Jurkat, Clone E6-1 (cell line): ENCODE measurements around the gene CDC42BPG.

ENCODE experiments used
- DNase-seq: peaks from one replicate; pipeline ENCODE4 v3.0.0-alpha.2; 2011; ENCODE audit warnings: low read depth, low spot score
- H3K4me3 ChIP-seq: 2 replicates; pipeline ENCODE4 v1.5.1; 2011; ENCODE audit warnings: mild to moderate bottlenecking, low read length, control low read depth, moderate library complexity

CDC42BPG gene

DNA sequence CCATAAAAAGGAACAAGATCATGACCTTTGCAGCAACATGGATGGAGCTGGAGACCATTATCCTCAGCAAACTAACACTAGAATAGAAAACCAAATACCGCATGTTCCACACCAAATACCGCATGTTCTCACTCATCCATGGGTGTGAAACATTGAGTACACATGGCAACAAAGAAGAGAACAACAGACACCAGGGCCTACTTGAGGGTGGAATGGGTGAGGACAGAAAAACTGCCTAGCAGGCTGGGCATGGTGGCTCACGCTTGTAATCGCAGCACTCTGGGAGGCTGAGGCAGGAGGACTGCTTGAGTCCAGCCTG, 21.7 kb upstream of the CDC42BPG start:
- DNase-seq, result no peak
- H3K4me3 ChIP-seq, result no peak overlapping the region

DNA sequence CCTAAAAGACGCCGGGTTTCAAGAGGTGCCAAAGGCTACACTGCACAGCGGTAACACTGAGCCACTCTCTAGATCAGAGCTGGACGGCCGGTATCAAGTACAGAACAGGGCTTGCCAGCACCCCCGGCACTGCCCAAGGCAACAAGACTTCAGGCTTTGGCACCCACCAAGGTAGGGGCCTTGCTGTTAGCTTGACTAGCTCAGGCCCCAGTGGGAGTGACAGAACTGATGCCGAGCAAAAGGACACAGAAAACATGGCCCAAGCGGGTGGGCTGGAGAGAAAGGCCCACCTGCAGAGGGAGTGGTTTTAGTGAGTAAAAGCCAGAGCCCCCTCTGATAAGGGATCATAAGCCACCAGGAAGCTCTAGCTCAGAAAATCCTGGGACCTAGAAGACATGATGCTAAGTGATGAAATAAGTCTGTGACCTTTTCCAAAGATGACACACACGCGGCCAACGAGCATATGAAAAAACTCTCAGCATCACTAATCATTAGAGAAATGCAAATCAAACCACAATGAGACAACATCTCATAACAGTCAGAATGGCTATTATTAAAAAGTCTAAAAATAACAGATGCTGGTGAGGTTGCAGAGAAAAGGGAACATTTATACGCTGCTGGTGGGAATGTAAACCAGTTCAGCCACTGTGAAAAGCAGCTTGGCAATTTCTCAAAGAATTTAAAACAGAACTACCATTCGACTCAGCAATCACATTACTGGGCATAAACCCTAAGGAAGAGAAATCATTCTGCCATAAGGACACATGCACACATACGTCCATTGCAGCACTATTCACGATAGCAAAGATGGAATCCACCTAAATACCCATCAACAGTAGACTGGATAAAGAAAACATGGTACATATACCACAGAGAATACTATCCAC, 21.1 kb upstream of the CDC42BPG start:
- H3K4me3 ChIP-seq, result no peak overlapping the region
- no peak for DNase-seq

DNA sequence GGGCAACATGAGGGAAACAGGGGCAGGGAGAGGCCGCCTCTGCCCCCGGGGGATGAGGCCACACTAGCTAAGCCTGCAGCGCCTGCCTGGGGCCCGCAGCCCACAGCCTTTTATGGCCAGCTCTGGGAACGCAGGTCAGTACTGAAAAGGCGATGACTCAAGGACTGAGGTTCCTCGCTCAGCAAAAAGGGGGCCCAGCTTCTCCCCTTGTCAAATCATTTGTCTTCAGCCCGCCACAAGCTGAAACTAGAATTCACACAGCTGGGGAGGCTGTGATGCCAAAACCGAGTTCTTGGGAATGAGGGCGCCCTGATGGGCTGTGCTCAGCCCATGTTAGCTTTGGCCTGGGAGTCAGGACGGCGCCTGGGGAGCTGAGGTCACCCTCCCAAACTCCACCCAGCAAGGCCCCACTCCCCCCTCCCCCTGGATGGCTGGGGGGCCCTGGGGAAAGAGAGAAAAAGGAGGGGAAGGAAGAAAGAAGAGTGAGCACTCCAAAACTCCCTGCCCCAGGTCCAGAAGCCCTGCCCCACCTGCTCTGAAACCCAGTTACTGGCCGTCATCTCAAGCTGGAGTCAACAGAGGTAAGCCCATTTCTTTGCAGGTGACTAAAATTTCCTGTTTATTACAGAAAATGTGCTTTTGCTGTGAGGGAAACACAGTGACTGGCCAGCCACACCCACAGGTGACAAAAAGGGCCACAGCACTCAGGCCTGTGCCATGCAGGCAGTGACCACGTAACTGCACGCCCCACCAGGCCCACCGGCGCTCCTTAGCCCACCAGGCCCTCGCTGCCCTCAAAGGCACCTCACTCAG, 20.2 kb upstream of the CDC42BPG start:
- DNase-seq, result no peak
- no peak overlapping the region for H3K4me3 ChIP-seq

DNA sequence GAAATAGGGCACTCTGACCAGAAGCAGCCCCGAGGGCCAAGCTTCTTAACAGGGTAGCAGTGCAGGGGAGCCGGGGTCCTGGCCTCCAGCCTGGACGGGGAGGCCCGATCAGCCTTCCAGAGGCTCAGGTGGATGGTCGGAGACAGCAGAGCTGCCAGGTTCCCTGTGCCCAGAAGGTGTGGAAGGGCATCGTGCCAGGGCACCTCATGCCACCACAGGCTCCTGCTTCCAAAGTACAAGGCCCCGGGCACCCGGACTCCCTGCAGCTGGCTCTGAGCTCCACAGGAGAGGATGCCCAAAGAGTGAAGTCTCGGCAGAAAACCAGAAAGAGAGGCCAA, 19.7 kb upstream of the CDC42BPG start:
- no peak for DNase-seq
- no peak overlapping the region for H3K4me3 ChIP-seq

DNA sequence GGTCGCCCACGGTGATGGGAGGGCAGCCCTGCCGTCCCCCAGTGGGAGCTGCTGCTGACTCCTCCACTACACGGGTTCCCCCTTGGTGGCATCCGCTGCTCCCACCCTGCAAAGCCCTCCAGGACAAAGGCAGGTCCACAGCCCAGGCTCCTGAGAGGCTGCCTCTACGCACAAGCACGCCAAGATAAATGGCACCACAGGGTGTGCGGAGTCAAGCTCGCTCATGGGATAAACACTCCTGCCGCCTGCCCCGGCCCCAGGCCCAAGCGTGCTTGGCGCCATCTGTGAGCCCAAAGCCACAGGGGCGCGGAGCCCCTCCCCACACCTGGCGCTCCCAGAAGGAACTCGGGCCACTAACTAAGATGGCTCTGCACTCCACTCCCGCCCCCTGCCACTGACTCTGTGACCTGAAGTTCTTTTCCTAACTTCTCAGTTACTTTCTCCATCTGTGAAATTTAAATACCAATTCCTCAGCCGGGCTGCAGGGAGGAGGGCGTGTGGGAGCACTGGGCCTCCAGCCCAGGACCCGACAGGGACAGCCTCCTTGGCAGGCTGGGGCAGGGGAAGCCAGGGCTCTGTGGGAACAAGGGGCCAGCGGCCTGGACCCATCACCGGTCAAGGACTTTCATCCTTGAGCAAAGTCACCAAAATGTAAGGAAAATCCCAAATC, 19.1 kb upstream of the CDC42BPG start:
- H3K4me3 ChIP-seq, result no peak overlapping the region
- no peak for DNase-seq

DNA sequence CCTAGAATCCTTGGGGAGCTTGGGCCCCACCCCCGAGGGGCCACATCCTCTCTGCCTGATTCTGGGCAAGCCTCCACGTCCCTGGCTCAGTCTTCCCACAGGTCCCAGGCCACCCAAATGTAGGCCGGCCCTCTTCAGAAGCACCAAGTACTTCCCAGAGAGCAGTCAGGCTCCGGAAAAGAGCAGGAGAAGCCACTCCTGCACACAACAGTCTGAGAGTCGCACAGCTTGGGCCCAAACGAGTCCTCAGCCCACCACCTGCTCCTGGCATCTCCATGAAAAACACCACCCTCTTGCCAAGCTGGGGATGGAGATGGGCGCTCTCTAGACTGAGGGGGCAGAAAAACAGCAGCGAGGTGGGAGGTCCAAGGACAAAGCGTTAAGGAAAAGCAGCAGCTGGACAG, 18.5 kb upstream of the CDC42BPG start:
- no peak overlapping the region for H3K4me3 ChIP-seq
- DNase-seq, result no peak

DNA sequence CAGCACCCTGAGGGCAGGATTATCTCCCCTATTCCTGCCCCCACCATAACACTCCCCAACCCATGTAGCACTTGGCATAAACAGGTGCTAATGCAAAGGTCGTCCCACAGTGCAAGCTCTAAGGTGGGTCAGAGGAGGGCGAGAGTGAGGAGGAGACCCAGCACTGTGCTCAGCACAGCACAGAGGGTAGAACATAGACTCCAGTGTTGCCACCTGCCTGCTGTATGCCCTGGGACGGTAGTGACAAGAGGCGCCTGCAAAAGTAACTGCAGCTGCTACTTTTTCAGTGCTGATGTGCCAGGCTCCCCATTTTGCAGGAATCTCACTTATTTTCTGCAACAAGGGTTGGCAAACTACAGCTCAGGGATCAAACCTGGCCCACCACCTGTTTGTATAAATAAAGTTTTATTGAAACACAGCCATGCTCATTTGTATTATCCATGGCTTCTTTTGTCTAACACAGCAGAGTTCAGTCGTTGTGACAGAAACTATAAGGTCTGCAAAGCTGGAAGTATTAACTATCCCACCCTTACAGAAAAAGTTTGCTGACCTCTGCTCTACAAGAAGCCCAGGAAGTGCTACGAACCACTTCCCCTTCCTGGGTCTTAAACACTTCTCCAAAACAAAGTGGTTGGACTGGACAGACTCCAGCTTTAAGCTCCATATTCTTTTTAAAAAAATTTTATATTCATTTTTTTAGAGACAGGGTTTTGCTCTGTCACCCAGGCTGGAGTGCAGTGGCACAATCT, 16.9 kb upstream of the CDC42BPG start:
- peak; percentile 51 for DNase-seq
- H3K4me3 ChIP-seq, result no peak overlapping the region

DNA sequence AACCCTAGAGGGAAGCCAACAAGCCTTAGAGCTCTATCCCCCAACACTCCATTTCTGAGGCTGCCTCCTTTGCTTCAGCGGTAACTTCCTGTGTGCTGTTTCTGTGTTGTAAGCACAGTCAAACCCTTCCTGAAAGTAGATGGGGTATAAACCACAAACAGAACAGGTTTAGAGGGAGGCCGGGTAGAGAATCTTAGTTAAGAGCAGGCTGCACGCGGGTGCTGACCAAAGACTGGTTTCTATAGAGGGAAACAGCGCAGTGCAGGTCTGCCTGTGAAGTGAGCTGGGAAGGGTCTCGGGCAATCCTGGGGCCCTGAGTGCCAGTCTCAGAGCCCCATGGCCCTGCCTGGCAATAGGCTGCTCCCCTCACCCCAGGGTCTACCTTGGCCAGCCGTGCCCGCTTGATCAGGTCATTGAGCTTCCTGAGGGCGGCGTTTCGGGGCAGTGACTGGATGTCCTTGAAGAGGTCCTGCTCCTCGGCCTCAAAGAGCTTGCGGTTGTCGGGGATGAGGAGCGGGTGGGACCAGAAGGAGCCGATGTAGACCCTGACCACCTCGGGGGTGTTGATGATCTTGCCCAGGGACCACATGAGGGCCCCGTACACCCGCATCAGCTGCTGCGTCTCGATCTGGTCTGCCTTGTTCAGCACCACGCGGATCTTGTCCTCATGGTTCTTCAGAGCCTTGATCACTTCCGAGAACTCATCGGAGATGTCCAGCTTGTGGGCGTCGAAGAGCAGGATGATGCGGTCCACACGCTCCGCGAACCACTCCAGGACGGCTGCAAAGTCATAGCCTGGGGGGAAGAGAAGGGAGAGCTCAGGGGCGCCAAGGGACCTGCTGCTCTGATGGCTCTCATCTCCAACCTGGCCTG, 15.3 kb upstream of the CDC42BPG start:
- peak; percentile 92 for DNase-seq
- peak overlapping the region; percentile 49 for H3K4me3 ChIP-seq

DNA sequence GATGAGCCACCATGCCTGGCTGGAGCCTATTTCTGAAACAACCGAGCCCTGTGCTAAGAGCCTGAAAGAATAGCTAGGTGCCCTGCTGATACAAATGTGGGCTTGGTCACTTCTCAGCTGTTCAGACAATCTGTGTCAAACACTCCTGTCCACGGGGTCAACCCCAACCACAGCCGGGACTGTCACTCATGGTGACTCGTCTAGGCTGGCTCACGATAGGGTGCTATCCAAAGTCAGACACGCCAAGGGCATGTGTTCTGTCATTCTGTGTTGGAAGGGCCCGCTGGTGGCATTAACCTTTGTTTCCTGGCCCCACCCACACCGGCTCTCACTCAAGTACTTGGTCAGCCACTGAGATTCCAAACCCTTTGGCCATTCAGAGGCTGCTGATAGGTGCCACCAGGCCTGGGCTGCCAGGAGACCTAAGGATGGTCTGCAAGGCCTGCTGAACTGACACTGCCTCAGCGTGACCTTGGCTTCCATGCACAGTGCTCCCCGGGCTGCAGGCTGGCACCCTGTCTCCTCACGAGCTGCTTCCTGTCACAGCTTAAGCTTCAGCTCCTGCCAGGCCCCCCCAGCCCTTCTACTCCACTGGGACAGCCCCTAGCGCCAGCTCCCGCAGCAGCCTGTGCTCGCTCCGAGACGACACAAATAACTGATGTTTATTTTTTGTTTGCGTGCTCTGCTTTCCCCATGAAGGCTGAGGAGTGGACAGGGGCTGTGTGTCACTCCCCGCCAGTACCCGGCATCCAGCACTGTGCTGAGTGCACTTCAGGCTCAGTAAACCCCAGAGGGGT, 14.2 kb upstream of the CDC42BPG start:
- H3K4me3 ChIP-seq, result peak overlapping the region; percentile 49

DNA sequence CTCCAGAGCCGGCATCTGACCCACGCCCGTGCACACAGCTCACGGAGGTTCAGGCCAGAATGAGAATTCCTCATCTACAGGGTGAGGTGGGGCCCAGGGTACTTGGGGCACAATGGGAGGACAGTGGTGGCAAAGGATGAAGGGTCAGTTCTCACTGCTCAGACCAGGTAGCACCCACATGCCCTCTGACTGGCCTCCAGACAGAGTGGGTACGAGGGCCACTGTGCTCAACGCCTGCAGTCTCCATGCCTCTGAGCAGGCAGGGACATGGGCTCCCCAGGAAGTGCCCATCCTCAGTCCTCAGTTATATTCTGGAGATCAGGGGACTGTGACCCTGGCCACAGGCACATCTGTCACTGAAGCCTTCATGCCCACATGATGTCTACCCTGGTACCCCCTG, 13.0 kb upstream of the CDC42BPG start:
- no peak overlapping the region for H3K4me3 ChIP-seq
- DNase-seq, result no peak

More for the DNA sequence above, 14.2 kb upstream of the CDC42BPG start:
- peak; percentile 66 for DNase-seq

DNA sequence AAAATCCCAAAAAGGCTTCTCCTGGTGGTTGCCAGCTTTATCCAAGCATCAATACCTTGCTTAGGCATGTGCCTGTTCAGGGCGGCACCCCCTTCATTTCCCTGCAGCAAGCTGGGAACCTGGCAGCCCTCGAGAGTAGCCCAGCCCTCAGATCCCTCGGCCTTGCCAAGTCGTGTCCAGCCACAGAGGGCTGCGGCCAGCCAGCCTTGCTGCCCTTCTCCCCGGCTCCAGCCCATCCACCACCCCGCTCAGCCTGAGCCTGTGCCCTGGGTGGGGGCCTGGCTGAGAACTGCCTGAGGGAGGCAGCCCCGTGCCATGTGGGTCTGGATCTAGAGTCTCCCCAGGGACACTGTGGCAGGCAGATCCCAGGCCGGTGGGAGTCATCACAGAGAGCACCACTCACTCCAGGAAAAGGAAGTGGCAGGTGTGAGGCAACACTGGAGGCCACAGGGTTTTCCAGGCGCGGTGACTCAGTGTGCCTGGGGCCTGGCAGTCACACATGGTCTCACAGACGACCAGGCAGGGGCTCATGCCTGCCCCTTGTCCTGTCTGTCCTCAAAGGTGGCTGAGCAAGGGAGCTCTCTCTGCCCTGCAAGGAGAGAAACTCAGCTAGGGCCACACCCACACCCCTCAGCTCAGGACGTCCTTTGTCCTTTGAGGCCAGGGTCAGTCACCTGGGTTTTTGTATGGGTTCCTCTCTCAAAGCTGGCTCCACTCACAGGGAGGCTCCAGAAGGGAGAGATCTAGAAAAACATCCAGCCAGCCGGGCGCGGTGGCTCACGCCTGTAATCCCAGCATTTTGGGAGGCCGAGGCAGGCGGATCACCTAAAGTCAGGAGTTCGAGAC, 12.2 kb upstream of the CDC42BPG start:
- DNase-seq, result no peak

DNA sequence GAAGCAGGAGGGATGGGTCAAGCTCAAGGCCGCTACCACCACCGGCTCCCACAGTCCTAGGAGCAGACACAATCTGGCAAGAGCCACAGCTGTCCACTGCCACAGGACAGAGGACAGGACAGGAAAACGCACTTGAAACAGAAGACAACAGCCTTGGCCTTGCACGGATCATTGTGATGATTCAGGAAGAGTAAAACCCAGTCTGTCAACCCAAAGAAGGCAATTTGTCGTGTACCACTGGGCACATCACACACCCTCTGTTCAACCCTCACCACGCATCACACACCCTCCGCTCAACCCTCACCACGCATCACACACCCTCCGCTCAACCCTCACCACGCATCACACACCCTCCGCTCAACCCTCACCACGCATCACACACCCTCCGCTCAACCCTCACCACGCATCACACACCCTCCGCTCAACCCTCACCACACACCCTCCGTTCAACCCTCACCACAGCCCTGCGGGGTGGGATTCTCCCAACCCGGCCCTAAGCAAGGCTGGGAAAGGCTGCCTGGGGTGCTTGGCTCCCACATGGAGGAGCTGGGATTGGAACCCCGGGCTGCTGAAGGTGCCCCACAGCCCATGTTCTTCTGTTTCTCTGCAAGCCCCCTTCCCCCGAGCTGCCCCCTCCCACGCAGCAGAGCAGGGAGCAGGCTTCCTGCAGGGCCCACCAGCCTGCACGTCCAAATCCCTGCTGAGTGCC, 11.3 kb upstream of the CDC42BPG start:
- no peak for DNase-seq
- H3K4me3 ChIP-seq, result no peak overlapping the region

More for the DNA sequence above, 12.2 kb upstream of the CDC42BPG start:
- H3K4me3 ChIP-seq, result no peak overlapping the region

DNA sequence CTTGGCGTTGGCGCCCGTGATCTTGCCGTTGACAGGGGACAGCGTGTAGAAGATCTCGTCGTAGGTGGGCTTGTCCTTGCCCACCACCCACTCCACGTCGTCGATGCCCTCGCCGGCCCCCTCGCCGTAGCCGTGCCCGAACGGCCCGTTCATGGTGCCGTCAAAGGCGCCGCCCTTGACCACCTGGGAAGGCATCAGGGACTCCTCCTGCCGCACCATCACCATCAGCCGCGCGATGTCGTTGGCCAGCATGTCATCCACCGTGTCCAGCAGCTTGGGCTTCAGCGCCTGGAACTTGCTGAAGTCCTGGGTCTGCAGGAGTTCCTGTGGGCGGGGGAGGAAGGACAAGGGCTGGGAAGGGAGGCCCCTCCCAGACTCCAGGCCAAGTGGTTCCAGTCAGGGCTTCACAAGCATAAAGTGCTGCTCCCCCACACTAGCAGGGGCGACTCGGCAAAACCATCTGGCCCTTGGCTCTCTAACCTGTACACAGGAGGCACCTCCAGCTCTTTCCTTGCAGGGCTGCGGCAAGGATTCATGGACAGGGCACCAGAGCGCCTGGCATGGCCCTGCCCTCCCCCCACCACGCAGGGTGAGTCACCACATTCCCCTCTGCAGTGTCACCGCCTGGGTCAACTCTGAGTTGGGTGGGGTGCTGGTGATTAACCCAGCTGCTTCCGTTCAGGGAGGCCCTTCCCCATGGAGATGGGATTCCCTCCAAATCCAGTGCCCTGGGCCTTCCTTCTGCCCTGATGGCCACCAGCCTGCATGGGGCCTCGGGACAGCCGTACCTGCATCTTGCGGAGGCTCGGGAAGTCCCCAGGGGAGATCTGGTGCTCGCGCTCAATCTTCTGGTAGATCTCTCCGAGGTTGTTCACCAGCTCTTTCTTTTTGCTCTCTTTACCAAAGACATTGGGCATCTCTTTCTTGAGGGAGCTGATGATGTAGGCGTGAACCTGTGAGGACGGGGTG, 10.4 kb upstream of the CDC42BPG start:
- no peak overlapping the region for H3K4me3 ChIP-seq
- no peak for DNase-seq

DNA sequence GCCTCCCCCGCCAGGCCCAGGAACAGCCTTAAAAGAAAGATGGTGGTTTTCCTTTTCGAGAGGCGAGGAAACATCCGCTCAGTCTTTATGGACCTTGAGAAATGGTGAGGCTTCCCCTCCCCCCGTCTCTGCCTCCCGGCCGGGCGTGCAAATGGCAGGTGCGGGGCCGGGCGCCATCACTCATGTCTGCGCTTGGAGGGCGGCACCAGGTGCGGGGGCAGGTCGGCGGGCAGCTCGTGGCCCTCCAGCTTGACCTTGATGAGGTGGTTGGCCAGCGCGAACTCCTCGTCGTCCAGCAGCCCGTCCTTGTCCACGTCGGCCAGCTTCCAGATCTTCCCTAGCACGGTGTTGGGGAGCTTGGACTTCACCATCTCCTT, 9.7 kb upstream of the CDC42BPG start:
- H3K4me3 ChIP-seq, result no peak overlapping the region
- no peak for DNase-seq

DNA sequence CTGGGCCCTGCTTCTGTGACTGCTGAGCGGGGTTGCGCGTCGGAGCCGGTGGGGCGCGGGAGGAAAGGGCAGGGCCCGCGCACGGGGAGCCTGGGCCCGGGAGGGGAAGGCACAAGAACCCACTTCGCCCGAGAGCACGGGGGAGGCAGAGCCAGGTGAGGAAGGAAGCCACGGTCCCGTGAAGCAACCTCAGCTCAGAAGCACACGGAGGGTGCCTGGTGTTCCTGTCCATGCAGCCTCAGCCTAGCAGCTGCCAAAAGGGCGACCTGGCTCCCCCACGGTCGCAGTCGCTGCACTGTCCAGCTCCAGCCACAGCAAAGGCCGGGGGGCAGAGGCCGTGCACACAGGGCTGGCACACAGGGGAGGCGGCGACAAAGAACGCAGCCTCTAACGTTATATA, 9.3 kb upstream of the CDC42BPG start:
- DNase-seq, result no peak
- H3K4me3 ChIP-seq, result no peak overlapping the region
